BE2C (cell line): ENCODE data around the gene ABR.
"Not testable (repeated sequence)": the region's sequence is repeated elsewhere in the genome, so short reads cannot be mapped to it uniquely, and the experiment has no call there.

Experiments used
- DNase-seq: peaks from one replicate; pipeline ENCODE4 v3.0.0-alpha.2; 2020
- H3K27me3 ChIP-seq: fragments of 250-450 bp; sonication (Bioruptor Pico); 2 replicates; pipeline ENCODE4 v1.5.1; 2020; ENCODE audit warnings: mild to moderate bottlenecking
- H3K36me3 ChIP-seq: fragments of 250-450 bp; sonication (Bioruptor Pico); 2 replicates; pipeline ENCODE4 v1.5.1; 2020; ENCODE audit warnings: mild to moderate bottlenecking
- H3K4me1 ChIP-seq: fragments of 250-450 bp; sonication (Bioruptor Pico); 2 replicates; pipeline ENCODE4 v1.5.1; 2020
- H3K4me3 ChIP-seq: 2 replicates; pipeline ENCODE4 v1.5.1; 2011; ENCODE audit warnings: low read depth, low read length
- H3K9me3 ChIP-seq: fragments of 250-450 bp; sonication (Bioruptor Pico); 2 replicates; pipeline ENCODE4 v1.5.1; 2020
- TF ChIP-seq, protein P1 (sequence below): IDR thresholded peaks from 2 replicates; pipeline ENCODE4 v1.5.1; 2012; ENCODE audit warnings: mild to moderate bottlenecking, low read depth, low read length

The ABR gene

DNA sequence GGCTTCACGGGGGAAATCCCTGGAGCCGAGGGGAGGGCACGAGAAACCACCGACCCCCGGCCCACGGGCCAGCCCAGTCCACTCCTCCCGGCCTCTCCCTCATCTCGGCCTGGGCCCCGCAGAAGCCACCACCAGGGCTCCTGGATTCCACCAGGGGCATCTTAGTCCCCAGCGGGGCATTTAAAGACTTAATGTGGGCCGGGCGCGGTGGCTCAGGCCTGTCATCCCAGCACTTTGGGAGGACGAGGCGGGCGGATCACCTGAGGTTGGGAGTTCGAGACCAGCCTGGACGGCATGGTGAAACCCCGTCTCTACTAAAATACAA lies 24.1 kb upstream of the ABR start:
- peak overlapping the region; percentile 48 for H3K4me3 ChIP-seq
- TF ChIP-seq, protein P1, sequence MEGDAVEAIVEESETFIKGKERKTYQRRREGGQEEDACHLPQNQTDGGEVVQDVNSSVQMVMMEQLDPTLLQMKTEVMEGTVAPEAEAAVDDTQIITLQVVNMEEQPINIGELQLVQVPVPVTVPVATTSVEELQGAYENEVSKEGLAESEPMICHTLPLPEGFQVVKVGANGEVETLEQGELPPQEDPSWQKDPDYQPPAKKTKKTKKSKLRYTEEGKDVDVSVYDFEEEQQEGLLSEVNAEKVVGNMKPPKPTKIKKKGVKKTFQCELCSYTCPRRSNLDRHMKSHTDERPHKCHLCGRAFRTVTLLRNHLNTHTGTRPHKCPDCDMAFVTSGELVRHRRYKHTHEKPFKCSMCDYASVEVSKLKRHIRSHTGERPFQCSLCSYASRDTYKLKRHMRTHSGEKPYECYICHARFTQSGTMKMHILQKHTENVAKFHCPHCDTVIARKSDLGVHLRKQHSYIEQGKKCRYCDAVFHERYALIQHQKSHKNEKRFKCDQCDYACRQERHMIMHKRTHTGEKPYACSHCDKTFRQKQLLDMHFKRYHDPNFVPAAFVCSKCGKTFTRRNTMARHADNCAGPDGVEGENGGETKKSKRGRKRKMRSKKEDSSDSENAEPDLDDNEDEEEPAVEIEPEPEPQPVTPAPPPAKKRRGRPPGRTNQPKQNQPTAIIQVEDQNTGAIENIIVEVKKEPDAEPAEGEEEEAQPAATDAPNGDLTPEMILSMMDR: no peak
- no peaks in the 10 kb centered on the region for H3K36me3 ChIP-seq
- H3K4me1 ChIP-seq: no peaks in the 10 kb centered on the region
- peaks cover 10% of the 10 kb centered on the region for H3K27me3 ChIP-seq
- no peaks in the 10 kb centered on the region for H3K9me3 ChIP-seq
- DNase-seq: no peak

DNA sequence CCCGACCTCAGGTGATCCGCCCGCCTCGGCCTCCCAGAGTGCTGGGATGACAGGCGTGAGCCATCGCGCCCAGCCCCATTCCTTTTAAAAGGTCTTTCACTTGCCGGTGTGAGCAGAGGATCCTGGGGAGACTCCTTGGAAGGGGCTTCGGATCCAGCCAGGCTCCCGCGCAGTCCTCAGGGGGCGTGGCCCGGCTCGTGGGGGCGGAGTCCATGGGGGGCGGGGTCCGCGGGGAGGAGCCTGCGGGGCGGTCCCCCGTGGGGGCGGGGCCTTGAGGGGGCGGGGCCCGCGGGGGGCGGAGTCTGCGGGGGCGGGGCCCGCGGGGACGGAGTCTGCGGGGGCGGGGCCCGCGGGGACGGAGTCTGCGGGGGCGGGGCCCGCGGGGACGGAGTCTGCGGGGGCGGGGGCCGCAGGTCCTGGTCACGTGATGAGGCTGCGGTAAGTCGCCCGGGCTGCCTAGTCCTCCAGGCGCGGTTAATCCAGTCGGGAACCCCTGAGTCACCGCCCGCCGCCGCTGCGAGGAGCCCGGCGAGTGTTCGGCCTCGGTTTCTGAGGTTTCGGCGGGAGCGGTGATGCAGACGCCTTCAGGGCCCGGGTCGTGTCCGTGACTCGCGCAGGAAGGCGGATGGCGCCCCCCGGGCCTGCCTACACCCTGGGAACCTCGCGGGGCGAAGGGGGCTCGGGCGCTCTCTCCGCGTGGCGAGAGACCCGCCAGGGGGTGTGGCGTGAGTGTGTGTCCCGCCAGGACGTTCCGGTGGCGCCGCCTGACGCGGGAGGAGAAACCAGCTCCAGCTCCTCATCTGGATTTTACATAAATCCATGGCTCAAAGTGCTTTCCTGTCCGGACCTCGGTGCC lies 23.6 kb upstream of the ABR start:
- Histone ChIP-seq H3K9me3 (no peaks in the 10 kb centered on the region), H3K4me1 (no peaks in the 10 kb centered on the region), H3K36me3 (no peaks in the 10 kb centered on the region), H3K4me3 (peak overlapping the region; percentile 48), H3K27me3 (peaks cover 7% of the 10 kb centered on the region)
- TF ChIP-seq, protein P1: no peak
- DNase-seq: peak; percentile 69

DNA sequence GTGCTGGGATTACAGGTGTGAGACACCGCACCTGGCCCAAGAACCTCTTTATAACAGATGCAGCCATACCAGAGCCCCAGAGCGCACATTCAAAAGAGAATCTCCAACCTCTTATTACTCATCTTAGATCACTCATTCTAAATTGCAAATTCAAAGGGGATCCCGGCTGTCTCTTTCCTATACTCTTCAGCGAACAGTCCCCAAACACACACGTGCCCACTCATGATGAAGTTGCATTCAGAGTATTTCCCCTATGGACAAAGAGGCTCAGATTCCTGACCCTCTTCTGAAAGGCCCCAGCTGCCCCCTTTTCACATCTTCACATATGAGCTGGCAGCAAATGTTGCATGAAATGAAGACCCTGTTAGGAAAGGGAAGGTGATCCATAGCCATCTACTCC lies 22.5 kb upstream of the ABR start:
- Histone ChIP-seq H3K4me3 (no peak overlapping the region), H3K27me3 (no peaks in the 10 kb centered on the region), H3K4me1 (no peaks in the 10 kb centered on the region), H3K9me3 (no peaks in the 10 kb centered on the region), H3K36me3 (no peaks in the 10 kb centered on the region)
- TF ChIP-seq, protein P1: no peak
- DNase-seq: no peak

DNA sequence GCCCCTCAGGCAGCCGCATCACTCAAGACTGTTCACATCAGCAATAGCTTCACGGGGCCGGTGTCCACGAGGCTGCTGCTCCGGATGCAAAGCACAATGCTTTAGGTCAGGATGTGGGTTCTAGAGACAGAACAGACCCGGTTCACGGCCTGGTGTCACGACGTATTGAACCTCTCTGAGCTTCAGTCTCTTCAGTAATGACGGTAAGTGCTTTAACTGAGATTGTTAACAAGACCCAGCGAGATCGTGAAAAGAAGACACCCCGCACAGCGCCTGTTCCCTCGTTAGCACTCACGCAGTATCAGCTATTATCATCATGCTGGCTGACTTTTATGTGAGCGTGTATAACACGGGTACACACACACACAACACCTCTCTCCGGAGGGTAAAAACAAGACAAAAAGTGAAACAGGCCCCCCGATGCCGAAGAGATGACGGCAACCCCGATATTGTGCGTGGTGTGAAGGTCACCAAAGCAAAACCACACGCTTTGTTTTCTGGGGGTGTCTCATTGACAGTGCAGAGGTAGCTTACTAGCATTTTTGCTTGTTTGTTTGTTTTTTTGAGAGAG lies 21.4 kb upstream of the ABR start:
- no peaks in the 10 kb centered on the region for H3K9me3 ChIP-seq
- TF ChIP-seq, protein P1: no peak
- no peaks in the 10 kb centered on the region for H3K27me3 ChIP-seq
- no peaks in the 10 kb centered on the region for H3K36me3 ChIP-seq
- H3K4me1 ChIP-seq: no peaks in the 10 kb centered on the region
- H3K4me3 ChIP-seq: no peak overlapping the region
- no peak for DNase-seq

DNA sequence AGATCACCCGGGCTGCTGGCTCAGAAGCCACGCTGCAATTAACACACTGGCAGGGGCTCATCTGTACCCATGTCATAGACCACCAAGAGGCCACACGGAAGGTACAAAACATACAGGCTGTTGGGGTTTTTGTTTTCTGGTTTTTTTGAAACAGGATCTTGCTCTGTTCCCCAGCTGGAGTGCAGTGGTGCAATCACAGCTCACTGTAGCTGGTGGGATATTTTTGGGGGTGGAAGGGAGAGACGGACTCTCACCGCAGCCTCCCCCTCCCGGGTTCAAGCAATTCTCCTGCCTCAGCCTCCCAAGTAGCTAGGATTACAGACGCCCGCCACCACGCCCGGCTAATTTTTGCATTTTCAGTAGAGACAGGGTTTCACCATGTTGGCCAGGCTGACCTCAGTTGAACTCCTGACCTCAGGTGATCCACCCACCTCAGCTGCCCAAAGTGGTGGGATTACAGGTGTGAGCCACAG lies 19.5 kb upstream of the ABR start:
- not testable (repeated sequence) for DNase-seq, H3K9me3 ChIP-seq, H3K27me3 ChIP-seq, H3K4me3 ChIP-seq, H3K36me3 ChIP-seq, H3K4me1 ChIP-seq

DNA sequence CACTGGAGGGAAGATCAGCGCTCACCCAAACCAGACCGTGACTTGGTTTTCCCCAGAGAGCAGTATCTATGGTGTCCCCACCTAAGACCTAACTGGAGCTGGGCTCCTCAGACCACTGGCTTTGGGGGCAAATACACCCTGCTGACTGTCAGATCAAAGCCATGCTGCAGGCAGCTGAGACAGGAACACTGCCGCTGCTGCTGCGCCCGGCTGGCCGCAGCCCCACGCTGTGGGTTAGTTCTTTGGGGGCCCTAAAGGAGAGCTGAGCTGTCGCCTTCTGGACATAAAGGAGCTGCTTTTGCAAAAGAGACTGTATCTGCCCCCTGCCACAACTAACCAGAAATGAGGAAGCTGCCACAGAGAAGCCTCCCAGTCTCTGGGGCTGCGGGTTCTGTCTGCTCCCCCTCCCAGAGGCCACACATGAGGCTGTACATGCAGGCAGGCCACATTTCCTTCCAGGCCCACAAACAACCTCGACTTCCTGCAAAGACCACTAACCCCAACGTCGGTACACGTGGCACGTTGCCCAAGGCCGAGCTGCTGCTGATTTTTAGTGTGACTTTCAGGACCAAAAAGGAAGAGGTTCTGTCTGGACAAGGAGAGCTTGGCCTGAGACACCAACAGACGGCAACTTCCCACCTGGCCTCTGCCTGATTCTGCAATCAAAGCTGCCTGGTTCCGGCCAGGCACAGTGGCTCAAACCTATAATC lies 18.2 kb upstream of the ABR start:
- DNase-seq: no peak
- H3K4me1 ChIP-seq: no peaks in the 10 kb centered on the region
- H3K27me3 ChIP-seq: peaks cover 9% of the 10 kb centered on the region
- H3K36me3 ChIP-seq: no peaks in the 10 kb centered on the region
- no peaks in the 10 kb centered on the region for H3K9me3 ChIP-seq
- H3K4me3 ChIP-seq: no peak overlapping the region
- TF ChIP-seq, protein P1: no peak
